Activated T-helper 9 cell treated with anti-CD3 and anti-CD28 coated beads, Interleukin-2, amount 50 U/mL, for 16 hours (primary cell): ENCODE data around the gene VGLL4.
"Not testable (repeated sequence)": the region's sequence is repeated elsewhere in the genome, so short reads cannot be mapped to it uniquely, and the experiment has no call there.

ENCODE experiments used
- DNase-seq: peaks from one replicate; pipeline ENCODE4 v3.0.0-alpha.2; 2020; ENCODE audit warnings: low read depth

VGLL4 gene

DNA sequence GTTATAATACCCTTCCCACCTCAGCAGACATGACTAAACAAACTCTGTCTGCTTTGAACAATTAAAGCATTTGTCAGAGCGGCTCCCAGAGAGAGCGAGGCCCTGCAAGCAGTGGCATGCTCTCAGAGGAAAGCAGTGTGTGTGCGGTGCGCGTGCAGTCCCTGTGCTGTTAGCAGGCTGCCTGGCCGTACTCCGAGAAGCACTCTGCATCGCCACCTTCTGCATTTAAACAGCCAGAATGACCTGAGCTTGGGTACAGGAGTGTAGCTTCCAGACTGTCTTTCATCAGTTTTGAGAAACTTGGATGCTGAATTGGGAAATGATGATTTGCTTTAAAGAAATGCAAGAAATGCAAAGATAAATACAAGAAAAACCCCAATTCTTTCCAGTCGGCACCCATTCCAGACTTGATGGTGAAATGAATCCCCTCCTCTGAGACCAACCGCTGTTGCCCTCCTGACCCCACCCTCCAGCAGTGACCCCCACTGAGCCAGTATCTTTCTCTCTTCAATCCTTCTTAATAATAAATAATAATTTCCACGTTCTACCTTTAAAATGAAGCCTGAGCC, 113.5 kb downstream of the VGLL4 start:
- DNase-seq = no peak

DNA sequence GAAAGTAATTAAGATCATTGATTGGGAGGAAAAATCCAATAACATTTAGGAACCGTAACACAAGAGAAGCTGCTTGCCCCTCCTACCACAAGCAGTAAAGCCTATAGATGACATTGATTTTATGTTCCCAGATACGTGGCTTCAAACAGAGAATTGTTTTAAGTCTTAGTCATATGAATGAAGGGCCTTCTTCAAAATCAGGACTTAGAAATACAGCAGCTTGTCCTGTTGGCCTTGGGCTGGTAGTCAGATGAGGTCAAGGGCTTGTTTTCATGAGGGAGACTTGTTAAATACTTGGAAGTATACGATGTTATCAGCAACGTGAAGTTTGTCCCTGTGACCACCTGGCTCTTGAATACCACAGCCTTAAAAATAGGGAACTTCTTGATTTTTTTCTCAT, 114.4 kb downstream of the VGLL4 start:
- DNase-seq = no peak

DNA sequence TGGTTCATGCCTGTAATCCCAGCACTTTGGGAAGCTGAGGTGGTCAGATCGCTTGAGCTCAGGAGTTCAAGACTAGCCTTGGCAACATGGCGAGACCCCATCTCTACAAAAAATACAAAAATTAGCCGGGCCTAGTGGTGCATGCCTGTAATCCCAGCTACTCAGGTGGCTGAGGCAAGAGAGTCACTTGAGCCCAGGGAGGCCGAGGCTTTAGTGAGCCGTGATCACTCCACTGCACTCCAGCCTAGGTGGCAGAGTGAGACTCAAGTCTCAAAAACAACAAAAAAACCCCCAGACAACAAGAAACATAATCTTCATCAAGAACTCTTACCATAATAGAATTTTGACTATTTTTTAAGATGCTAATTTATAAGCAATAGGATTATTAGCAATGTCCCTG, 117.6 kb downstream of the VGLL4 start:
- DNase-seq = not testable (repeated sequence)

DNA sequence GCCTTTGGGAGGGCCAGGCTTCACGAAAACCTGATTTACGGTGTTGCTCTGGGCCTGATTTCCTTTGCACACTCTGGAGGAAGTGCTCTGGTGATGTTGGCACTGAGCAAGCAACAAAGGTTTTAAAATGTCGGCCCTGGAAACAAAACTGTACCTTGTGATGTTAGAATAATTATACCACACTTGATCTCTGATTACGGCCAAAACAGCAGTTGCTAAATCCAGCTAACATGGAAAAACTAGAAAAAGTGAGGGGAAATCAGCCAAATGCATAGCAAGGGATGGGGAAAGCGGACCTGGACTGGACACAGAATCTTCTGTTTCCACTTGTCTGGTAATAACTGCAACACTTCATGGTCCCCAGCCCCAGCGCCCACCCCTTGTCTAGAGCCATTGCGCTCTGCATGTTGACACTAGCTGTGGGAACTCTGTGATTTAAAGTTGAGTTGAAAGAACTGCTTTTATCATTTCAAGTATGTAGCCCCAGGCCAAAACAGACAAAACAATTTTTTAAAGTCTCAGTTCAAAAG, 120.1 kb downstream of the VGLL4 start:
- no peak for DNase-seq

DNA sequence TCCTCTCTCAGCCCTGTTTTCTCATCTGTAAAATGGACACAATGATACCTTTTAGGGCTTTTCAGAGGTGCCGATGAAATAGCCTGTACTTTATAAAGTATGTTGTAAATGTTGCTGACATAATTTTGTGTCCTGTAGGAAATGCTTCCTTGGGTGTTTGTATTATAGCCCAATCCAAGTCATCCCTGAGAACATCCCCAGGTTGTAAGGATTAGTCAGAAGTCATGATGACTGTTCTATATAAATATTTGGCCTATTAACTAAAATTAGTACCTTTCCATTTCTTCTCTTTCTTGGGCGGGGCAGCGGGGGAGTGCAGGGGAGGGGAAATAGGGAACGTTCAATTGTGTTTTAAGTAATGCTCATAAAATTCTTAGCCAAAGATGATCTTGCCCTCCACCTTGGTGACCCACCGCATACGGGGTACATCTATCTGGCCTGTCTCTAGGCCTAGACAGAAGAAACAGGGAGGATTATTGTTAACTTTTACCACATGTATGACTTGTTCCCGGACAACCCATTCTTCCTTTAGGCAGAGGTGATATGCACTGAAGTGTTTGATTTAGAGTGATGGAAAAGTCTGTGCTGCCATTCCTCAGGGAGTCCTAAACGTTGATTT, 120.7 kb downstream of the VGLL4 start:
- no peak for DNase-seq

DNA sequence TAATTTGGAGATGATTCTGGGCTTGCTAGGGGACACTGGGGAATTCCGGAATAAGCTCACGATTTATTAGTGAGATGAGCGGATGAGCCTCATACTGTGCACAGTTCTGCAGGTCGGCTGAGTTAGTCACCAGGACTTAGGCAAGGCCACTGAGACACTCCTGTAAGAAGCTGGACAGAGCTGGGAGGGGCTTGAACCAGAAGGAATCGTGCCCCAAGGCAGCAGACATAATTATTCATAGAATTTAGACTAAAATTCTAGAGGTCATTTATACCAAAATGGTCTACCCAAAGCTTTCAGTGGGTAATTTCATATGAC, 121.4 kb downstream of the VGLL4 start:
- no peak for DNase-seq

DNA sequence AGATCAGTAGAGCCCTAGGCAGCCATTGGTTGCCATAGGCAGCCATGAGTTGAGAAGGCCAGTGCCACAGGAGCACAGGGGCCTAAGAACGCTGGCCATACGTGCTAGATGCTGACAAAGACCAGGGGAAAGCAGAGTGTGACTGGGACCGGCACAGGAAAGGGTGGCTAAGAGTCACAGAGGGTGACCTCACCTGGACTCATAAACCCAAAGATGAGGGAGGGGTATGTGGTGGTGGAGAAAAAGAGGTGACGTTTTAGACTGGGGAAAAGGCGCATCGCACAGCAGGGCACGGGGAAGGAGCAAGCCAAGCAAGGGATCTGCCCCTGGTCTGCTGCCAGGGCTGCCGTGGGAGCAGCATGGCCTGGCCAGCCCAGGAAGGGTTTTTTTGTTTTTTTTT, 122.5 kb downstream of the VGLL4 start:
- DNase-seq = no peak

DNA sequence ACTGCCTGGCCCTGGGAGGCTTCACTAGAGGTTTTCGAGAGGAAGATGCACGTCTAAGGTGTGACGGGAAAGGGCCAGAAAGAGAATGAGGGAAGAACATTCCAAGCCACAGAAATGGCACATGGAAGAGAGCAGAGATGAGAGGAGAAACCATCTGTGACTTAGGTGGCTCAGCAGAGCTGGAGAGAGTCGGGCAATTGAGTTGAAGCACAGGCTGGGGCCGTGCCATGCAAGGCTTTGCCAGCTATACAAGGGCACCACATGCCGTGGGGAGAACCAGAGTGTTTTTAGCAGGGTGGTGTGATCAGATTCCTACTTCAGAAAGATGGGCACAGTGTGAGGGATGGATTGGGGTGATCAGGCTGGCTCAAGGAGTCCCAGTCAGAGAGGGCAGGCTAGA, 126.1 kb downstream of the VGLL4 start:
- DNase-seq = no peak

DNA sequence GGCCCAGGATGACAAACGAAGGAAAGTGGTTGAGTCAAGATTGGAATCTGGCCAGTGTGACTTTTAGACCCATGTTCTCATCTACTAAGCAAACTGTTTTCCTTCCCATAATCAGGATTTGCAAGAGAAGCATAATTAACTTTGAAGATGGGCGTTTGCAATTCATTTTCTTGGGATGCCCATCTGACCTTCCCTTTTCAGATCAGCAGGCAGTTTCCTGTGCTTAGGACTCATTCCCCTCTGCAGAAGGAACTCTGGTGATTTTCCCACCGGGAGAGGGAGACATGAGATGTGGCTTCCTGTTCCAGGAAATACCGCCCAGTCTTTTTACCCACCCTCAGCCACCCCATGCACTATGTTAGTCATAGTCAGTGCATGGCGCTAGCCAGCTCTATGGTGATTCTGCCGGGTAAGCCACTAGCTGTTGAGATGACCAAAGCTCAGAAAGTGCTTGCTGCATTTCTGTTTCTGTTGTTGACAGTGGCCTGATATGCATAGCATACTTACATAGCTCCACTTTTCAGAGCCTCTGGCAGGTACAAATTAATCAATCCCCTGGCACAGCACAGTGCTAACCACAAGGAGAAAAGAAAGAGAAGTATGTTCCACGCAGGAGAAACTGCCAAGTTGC, 129.4 kb downstream of the VGLL4 start:
- DNase-seq = no peak

DNA sequence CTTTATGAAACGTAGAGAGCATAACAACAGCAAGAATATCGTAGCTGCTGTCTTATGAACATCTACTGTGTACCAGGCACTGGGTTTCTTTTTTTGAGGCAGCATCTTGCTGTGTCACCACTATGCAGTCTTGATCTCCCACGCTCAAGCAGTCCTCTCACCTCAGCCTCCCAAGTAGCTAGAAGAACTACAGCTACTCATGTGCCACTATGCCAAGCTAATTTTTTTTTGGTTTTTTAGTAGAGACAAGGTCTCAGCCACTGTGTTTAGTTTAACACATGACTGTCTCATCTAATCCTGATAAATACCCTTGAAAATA, 129.9 kb downstream of the VGLL4 start:
- DNase-seq = no peak

DNA sequence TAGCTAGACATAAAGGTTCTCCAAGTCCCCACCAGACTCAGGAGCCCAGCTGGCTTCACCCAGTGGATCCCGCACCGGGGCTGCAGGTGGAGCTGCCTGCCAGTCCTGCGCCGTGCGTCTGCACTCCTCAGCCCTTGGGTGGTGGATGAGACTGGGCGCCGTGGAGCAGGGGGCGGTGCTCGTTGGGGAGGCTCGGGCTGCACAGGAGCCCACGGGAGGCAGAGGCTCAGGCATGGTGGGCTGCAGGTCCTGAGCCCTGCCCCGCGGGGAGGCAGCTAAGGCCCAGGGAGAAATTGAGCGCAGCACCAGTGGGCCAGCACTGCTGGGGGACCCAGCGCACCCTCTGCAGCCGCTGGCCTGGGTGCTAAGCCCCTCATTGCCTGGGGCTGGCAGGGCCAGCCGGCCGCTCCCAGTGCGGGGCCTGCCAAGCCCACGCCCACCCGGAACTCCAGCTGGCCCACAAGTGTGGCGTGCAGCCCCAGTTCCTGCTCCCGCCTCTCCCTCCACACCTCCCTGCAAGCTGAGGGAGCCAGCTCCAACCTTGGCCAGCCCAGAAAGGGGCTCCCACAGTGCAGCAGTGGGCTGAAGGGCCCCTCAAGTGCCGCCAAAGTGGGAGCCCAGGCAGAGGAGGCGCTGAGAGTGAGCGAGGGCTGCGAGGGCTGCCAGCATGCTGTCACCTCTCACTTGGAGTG, 130.4 kb downstream of the VGLL4 start:
- DNase-seq = not testable (repeated sequence)

DNA sequence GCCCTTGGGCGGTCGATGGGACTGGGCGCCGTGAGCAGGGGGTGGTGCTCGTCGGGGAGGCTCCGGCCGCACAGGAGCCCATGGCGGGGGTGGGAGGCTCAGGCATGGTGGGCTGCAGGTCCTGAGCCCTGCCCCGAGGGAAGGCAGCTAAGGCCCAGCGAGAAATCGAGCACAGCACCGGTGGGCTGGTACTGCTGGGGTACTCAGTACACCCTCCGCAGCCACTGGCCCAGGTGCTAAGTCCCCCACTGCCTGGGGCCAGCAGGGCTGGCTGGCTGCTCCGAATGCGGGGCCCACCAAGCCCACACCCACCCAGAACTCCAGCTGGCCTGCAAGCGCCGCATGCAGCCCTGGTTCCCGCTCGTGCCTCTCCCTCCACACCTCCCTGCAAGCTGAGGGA, 132.1 kb downstream of the VGLL4 start:
- not testable (repeated sequence) for DNase-seq

DNA sequence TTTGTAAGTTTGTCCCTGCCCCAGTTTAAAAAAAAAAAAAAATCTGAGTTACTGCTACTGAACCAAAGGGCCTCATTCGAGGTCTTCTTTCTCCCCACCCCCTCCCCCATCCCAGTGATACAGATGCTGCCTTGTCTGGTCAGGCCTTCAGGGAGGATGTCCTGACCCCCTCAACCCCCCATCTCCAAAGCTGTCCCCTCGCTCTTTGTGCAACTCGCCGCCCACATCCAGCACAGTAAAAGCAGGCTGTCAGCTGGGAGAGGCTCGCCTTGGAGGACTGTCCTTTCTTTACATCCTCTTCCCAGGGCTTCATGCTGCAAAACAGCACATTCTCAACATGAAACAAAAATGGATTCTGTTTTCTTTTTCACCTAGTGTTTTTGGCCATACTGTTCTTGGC, 133.4 kb downstream of the VGLL4 start:
- DNase-seq = no peak

DNA sequence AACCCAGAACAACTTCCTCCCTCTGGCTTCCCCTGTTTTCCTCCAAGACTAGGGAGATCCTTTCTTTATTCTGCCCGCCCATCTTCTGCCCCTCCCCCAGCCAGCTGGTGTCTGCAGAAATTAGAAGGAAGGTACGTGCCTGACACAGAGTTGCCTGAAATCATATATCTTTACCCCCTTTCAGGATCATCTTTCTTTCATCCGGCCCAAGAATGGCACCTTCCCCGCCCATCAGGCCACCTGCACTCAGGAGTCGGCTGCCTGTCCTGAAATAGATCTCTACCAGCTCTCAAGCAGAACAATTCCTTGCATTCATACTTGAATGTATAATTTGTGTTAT, 133.7 kb downstream of the VGLL4 start:
- DNase-seq = no peak

DNA sequence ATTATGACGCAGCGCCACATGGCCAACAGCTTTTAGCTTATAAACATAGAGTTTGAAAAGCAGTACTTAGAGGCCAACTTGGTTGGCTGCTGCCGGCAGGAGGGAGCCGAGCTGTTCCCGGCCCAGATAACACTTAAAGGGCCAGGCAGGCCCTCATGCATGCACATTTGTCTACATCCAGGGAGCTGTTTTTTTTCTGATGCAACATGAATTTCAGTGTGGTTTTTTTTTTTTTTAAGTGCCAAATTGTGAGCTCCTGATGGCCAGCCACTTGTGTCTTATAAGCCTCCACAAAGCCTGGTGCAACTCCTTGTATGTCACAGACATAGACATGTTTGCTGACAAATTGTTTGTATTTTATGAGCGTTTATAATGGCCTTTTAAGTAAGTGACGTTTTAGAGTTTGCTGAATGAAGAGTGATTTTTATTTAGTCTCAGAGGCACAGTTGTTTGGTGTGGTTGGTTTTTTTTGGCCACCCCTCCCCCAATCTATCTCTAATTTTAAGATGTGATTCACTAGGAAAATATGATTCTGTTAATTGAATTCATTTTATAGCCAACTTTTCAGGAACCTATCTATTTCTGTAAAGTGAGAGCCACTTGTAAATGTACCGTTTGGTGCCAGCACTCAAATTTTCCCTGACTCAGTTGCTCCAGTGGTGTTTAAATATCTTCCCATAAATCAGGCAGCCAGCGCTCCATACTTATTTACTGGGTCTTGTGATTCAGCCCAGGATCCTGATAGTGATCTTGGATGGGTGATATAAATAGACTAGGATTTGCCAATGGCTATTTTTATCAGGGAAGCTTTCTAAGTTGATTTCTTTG, 134.3 kb downstream of the VGLL4 start:
- DNase-seq = no peak

DNA sequence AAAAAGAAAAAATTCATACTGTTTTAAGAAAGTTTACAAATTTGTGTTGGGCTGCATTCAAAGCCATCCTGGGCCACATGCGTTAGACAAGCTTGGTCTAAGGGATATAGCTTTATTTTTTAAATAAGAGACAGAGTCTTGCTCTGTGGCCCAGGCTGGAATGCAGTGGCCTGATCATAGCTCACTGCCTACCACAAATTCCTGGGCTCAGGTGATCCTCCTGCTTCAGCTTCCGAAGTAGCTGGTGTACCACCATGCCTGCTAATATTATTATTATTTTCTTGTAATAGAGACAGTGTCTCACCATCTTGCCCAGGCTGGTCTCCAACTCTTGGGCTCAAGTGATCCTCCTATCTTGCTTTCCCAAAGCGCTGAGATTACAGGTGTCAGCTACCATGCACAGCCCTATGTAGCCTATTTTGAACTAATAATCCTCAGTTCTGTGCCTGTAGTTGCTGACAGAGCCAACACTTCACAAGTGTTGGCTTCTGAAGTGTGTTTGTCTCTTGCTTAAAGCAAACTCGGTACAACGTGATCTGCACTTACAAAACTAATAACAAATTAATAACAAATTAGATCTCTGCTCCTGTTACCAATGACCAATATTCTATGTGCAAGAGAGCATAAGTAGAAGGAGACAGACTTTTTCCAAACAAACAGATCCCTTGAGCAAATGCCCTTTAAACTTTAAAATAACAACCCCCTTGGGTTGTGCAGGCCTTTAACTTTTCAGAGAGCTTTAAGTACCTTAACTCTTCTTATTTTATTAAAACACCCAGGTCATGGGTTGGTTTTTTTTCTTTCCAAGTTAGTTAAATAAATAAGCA, 135.2 kb downstream of the VGLL4 start:
- DNase-seq = no peak

DNA sequence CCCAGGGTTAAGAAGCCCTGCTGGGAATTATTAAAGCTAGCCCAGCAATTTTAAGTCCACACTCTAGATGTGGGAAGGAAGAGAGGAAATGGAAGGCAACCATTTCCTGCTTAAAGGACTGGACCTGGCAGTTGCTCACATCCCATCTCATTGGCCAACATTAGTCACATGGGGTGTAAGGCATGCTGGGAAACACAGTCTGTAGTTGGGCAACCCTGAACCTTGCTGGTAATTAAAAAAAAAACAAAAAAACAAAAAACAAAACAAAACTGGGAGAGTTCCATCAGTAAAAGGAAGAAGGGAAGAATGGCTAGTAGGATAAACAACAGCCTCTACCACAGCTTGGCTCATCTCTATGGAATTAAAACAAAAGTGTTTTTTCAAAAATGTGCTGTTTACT, 136.0 kb downstream of the VGLL4 start:
- no peak for DNase-seq
